Measurements from ENCODE around the gene SLC10A1.

Gene SLC10A1

DNA sequence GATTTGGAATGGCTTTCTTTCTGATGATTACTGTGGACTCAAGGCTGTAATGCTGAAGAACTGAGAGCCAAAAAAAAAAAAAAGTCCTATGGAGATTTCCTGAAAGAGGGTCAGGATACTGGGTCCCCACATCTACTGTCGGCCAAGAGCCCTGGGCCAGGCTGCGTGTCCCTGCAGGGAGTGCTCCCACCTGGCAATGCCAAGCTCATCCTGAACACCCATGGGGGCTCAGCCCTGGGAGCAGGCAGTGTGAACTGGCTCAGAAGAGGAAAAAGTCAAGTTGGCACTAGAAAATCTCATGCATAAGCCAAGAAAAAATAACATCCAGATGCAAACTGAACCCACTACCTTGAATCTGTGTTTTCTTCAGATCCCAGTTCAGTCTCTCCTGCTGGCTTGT lies 47.1 kb upstream of the SLC10A1 start:
- Histone ChIP-seq H3K9me3 (ENCODE audit: insufficient read depth, low read depth, low read length) (no peaks in the 10 kb centered on the region), H3K36me3 (ENCODE audit: insufficient read depth, low read length) (no peaks in the 10 kb centered on the region), H3K4me1 (ENCODE audit: insufficient read depth, low read length, poor library complexity, severe bottlenecking) (no peaks in the 10 kb centered on the region), H3K4me2 (ENCODE audit: low read depth, low read length, poor library complexity, severe bottlenecking) (no peak overlapping the region), H3K9me2 (replicated peaks; ENCODE audit: low read depth, low read length) (no peaks in the 10 kb centered on the region), H2AFZ (ENCODE audit: low read length) (no peak overlapping the region), H3K27me3 (ENCODE audit: insufficient read depth, low read length, poor library complexity, severe bottlenecking) (no peaks in the 10 kb centered on the region), H3F3A (ENCODE audit: low read depth) (no peaks in the 10 kb centered on the region), H3K79me2 (ENCODE audit: insufficient read depth, low read length) (no peaks in the 10 kb centered on the region), H3K9ac (ENCODE audit: low read depth, low read length, poor library complexity, severe bottlenecking) (no peak overlapping the region), H3K4me3 (ENCODE audit: low read length, poor library complexity, severe bottlenecking) (no peak overlapping the region), H4K20me1 (ENCODE audit: insufficient read depth, low read length, poor library complexity, severe bottlenecking) (no peaks in the 10 kb centered on the region)
- TF ChIP-seq EZH2phosphoT487 (IDR thresholded peaks at IDR 0.05; ENCODE audit: borderline replicate concordance), result no peak
- TF ChIP-seq, protein P1, sequence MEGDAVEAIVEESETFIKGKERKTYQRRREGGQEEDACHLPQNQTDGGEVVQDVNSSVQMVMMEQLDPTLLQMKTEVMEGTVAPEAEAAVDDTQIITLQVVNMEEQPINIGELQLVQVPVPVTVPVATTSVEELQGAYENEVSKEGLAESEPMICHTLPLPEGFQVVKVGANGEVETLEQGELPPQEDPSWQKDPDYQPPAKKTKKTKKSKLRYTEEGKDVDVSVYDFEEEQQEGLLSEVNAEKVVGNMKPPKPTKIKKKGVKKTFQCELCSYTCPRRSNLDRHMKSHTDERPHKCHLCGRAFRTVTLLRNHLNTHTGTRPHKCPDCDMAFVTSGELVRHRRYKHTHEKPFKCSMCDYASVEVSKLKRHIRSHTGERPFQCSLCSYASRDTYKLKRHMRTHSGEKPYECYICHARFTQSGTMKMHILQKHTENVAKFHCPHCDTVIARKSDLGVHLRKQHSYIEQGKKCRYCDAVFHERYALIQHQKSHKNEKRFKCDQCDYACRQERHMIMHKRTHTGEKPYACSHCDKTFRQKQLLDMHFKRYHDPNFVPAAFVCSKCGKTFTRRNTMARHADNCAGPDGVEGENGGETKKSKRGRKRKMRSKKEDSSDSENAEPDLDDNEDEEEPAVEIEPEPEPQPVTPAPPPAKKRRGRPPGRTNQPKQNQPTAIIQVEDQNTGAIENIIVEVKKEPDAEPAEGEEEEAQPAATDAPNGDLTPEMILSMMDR (conservative IDR thresholded peaks at IDR 0.05; ENCODE audit: low read length), result no peak

DNA sequence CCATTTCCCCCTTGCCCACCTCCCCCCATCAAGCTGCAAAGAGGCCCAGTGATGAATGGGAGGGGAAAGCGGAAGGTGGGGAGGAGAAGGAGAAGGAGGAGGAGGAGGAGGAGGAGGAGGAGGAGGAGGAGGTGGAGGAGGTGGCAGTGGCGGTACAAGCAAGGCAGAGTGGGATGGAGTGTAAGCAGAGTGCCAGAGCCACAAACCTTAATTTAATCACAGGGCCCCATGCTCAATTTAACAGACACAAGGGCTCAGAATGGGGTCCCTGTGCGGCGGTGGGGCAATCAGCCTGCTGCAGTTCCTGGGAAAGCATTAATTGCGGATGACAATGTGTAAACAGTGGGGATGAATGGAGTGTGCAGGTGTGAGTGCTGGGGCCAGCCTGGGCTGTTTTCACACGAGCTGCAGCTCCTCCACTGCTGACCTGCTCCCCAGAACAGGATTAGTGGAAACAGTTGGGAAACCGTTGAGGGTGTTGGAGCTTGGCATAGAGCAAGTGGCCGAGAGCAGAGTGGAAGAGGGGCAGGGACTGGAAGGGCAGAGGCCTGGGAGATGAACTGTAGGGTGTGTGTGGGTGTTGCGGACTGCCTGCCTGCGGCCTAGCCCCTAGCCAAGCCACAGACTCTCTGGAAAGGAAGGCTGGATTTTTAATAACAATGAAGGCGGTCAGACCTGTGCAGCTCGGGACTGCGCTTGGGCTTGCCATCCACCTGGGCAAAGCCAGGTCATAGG lies 45.8 kb upstream of the SLC10A1 start:
- Histone ChIP-seq H3K27me3 (ENCODE audit: insufficient read depth, low read length, poor library complexity, severe bottlenecking) (no peaks in the 10 kb centered on the region), H3K4me3 (ENCODE audit: low read length, poor library complexity, severe bottlenecking) (no peak overlapping the region), H3K4me2 (ENCODE audit: low read depth, low read length, poor library complexity, severe bottlenecking) (no peak overlapping the region), H2AFZ (ENCODE audit: low read length) (no peak overlapping the region), H4K20me1 (ENCODE audit: insufficient read depth, low read length, poor library complexity, severe bottlenecking) (no peaks in the 10 kb centered on the region), H3K79me2 (ENCODE audit: insufficient read depth, low read length) (no peaks in the 10 kb centered on the region), H3F3A (ENCODE audit: low read depth) (no peaks in the 10 kb centered on the region), H3K36me3 (ENCODE audit: insufficient read depth, low read length) (no peaks in the 10 kb centered on the region), H3K9me2 (replicated peaks; ENCODE audit: low read depth, low read length) (no peaks in the 10 kb centered on the region), H3K9me3 (ENCODE audit: insufficient read depth, low read depth, low read length) (no peaks in the 10 kb centered on the region), H3K9ac (ENCODE audit: low read depth, low read length, poor library complexity, severe bottlenecking) (no peak overlapping the region), H3K4me1 (ENCODE audit: insufficient read depth, low read length, poor library complexity, severe bottlenecking) (no peaks in the 10 kb centered on the region)
- no peak for TF ChIP-seq EZH2phosphoT487 (IDR thresholded peaks at IDR 0.05; ENCODE audit: borderline replicate concordance)
- TF ChIP-seq, protein P1 (conservative IDR thresholded peaks at IDR 0.05; ENCODE audit: low read length), result no peak

DNA sequence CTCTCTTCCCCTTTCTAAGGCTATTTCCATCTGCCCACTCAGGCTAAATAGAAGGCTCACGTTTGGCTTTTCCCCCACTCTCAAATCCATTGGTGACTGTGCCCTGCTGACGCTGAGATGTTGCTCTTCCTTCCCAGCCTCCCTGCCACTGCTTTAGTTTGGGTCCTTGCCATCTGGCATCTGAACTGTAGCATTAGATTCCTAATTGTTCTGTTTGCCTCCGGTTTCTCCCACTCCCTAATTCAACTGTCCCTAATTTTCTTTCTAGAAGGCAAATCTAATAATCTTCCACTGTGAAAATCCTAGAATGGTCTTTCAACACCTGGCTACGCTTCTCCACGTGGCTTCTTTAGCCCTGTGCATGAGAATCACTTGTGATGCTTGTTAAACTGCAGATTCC lies 44.6 kb upstream of the SLC10A1 start:
- H3K4me1 ChIP-seq (ENCODE audit: insufficient read depth, low read length, poor library complexity, severe bottlenecking), result no peaks in the 10 kb centered on the region
- TF ChIP-seq EZH2phosphoT487 (IDR thresholded peaks at IDR 0.05; ENCODE audit: borderline replicate concordance), result no peak
- TF ChIP-seq, protein P1 (conservative IDR thresholded peaks at IDR 0.05; ENCODE audit: low read length), result no peak
- H3K9ac ChIP-seq (ENCODE audit: low read depth, low read length, poor library complexity, severe bottlenecking), result no peak overlapping the region
- no peaks in the 10 kb centered on the region for H3K9me3 ChIP-seq (ENCODE audit: insufficient read depth, low read depth, low read length)
- H3K36me3 ChIP-seq (ENCODE audit: insufficient read depth, low read length), result no peaks in the 10 kb centered on the region
- H2AFZ ChIP-seq (ENCODE audit: low read length), result no peak overlapping the region
- H3K79me2 ChIP-seq (ENCODE audit: insufficient read depth, low read length), result no peaks in the 10 kb centered on the region
- no peaks in the 10 kb centered on the region for H4K20me1 ChIP-seq (ENCODE audit: insufficient read depth, low read length, poor library complexity, severe bottlenecking)
- H3K4me2 ChIP-seq (ENCODE audit: low read depth, low read length, poor library complexity, severe bottlenecking), result no peak overlapping the region
- H3F3A ChIP-seq (ENCODE audit: low read depth), result no peaks in the 10 kb centered on the region
- H3K27me3 ChIP-seq (ENCODE audit: insufficient read depth, low read length, poor library complexity, severe bottlenecking), result no peaks in the 10 kb centered on the region
- no peak overlapping the region for H3K4me3 ChIP-seq (ENCODE audit: low read length, poor library complexity, severe bottlenecking)
- no peaks in the 10 kb centered on the region for H3K9me2 ChIP-seq (replicated peaks; ENCODE audit: low read depth, low read length)
